Islet precursor cell (in vitro differentiated cells): ENCODE measurements around the gene HMGCR.

ENCODE experiments used
- DNase-seq: peaks from one replicate; pipeline ENCODE4 v3.0.0-alpha.2; 2018

The HMGCR gene

DNA sequence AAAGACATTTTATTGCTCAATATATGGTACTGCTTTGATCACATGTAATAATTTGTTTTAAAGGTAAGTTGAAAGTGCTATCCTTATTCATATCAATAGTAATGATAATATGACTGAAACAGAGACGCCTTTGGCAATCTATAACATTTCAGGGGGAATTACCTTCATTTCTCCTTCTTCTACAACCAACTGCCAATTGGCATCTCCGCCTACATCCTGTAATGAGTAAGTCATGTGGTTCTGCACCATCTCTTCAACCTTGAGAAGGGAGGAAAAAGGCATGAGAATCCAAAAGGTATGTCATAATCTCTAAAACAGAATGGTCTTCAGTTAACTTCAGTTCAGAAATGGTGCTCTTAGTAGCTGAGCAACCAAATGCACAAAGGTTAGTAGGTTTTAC, 52.4 kb downstream of the HMGCR start:
- DNase-seq, result no peak

- DNase-seq, result peak; percentile 58
Observed at GRCh38 chr5:75395277-75395676, 58.3 kb downstream of the HMGCR start.

DNA sequence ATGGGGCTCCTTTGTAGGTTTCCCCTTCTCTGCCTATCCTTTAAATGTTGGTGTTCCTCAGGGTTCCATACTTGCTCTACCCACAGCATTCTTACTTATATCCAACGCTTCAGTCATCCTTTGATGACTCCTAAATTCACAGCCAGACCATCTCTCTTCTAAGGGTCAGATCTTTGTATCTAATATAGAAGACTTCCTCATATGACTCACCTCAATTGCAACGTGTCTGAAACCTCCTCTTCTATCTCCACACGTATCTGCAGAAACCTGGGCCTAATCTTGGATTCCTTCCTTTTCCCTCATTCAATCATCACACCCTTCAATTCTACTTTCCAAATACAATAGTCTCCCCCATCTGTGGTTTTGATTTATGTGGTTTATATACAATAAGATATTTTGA, 68.3 kb downstream of the HMGCR start:
- DNase-seq, result no peak
